Caco-2 (cell line): ENCODE data around the gene VAC14. TPM values are rescaled to one million over a fixed set of nuclear protein-coding genes. Genes with fewer than 3 reads are reported as not detected.

Experiments used
- BruUV-seq: library from RNA; stranded (reverse); fragments of 400-500 nt; replicated peaks from 2 replicates; lab custom pipeline; 2021; lab: Mats Ljungman, UMichigan
- CTCF ChIA-PET: fragments of 300-600 bp; sonication (Branson Sonifier 250); formaldehyde crosslinking; loops from one replicate; lab custom pipeline; 2022; ENCODE audit warnings: antibody characterized with exemption; lab: Charles Lee
- POLR2A ChIA-PET: fragments of 300-600 bp; sonication (Branson Sonifier 250); formaldehyde crosslinking; loops from one replicate; lab custom pipeline; 2022; ENCODE audit warnings: antibody characterized with exemption; lab: Charles Lee
- DNase-seq, 2 experiments: peaks; one replicate each; pipeline versions ENCODE4 v3.0.0 to v3.0.0-alpha.2; 2020 to 2022
- H3K27me3 ChIP-seq: replicated peaks from 2 replicates; pipeline ENCODE4 v1.6.0; 2011; ENCODE audit warnings: low read length; ENCODE audit not compliant: control insufficient read depth, insufficient read depth
- H3K36me3 ChIP-seq: 2 replicates; pipeline ENCODE4 v1.5.1; 2011; ENCODE audit warnings: low read length; ENCODE audit not compliant: control insufficient read depth, insufficient read depth
- H3K4me1 ChIP-seq: fragments of 250-450 bp; sonication (Bioruptor Pico); 2 replicates; pipeline ENCODE4 v1.5.1; 2020; ENCODE audit warnings: mild to moderate bottlenecking
- H3K4me3 ChIP-seq: 2 replicates; pipeline ENCODE4 v1.5.1; 2011; ENCODE audit warnings: low read depth, mild to moderate bottlenecking, control low read depth, low read length
- H3K9me3 ChIP-seq: fragments of 250-450 bp; sonication (Bioruptor Pico); 2 replicates; pipeline ENCODE4 v1.5.1; 2020; ENCODE audit warnings: mild to moderate bottlenecking, moderate library complexity
- H3K27ac Mint-ChIP-seq: one replicate; pipeline ENCODE4 v1.8.0; 2022; ENCODE audit warnings: mixed read lengths; ENCODE audit not compliant: unreplicated experiment
- H3K27me3 Mint-ChIP-seq: one replicate; pipeline ENCODE4 v1.8.0; 2022; ENCODE audit warnings: mixed read lengths; ENCODE audit not compliant: insufficient read depth, unreplicated experiment
- H3K36me3 Mint-ChIP-seq: one replicate; pipeline ENCODE4 v1.8.0; 2022; ENCODE audit warnings: mild to moderate bottlenecking, mixed read lengths; ENCODE audit not compliant: insufficient read depth, unreplicated experiment
- H3K4me1 Mint-ChIP-seq: one replicate; pipeline ENCODE4 v1.8.0; 2022; ENCODE audit warnings: low read depth, mixed read lengths; ENCODE audit not compliant: unreplicated experiment
- H3K4me3 Mint-ChIP-seq: one replicate; pipeline ENCODE4 v1.8.0; 2022; ENCODE audit warnings: mild to moderate bottlenecking, moderate library complexity, mixed read lengths; ENCODE audit not compliant: unreplicated experiment
- H3K9me3 Mint-ChIP-seq: one replicate; pipeline ENCODE4 v1.8.0; 2022; ENCODE audit warnings: mixed read lengths; ENCODE audit not compliant: unreplicated experiment
- intact Hi-C: fragments of 100-400 bp; cut with micrococcal nuclease; formaldehyde crosslinking; loops from one replicate; pipeline ENCODE4 v1.10.0; 2022; ENCODE audit not compliant: unreplicated experiment
- total RNA-seq: library from RNA; stranded (reverse); gene quantifications from 2 replicates; pipeline ENCODE4 v1.2.3, GENCODE V29; 2022
- TF ChIP-seq, protein P1 (sequence below), 2 experiments: fragments of 200-600 bp in 1 of 2; IDR thresholded peaks; 1 replicate in 1 of 2; 2 replicates in 1 of 2; pipeline versions ENCODE4 v1.5.1 to v1.8.0; 2011 to 2022; ENCODE audit warnings: antibody characterized with exemption in 1 of 2, control low read depth in 1 of 2, inconsistent platforms in 1 of 2, low read depth in 1 of 2, low read length in 1 of 2, mild to moderate bottlenecking in 1 of 2, moderate library complexity in 1 of 2; ENCODE audit not compliant: insufficient read depth in 1 of 2, severe bottlenecking in 1 of 2, unreplicated experiment in 1 of 2

Gene VAC14
- total RNA-seq, 1 experiment from 2014 or later = 63.5 TPM

- Mint-ChIP-seq H3K9me3 (no peaks in the 10 kb centered on the region), H3K27me3 (no peaks in the 10 kb centered on the region), H3K27ac (no peak overlapping the region), H3K4me3 (no peak overlapping the region), H3K36me3 (peaks cover 6% of the 10 kb centered on the region), H3K4me1 (peaks cover 5% of the 10 kb centered on the region)
- no peak for DNase-seq
- Histone ChIP-seq H3K27me3 (no peaks in the 10 kb centered on the region), H3K36me3 (no peaks in the 10 kb centered on the region), H3K9me3 (no peaks in the 10 kb centered on the region), H3K4me1 (peaks cover 4% of the 10 kb centered on the region; the same call in 1 of the 2 replicates), H3K4me3 (no peak overlapping the region)
- BruUV-seq = no TSS peak
- TF ChIP-seq, protein P1, sequence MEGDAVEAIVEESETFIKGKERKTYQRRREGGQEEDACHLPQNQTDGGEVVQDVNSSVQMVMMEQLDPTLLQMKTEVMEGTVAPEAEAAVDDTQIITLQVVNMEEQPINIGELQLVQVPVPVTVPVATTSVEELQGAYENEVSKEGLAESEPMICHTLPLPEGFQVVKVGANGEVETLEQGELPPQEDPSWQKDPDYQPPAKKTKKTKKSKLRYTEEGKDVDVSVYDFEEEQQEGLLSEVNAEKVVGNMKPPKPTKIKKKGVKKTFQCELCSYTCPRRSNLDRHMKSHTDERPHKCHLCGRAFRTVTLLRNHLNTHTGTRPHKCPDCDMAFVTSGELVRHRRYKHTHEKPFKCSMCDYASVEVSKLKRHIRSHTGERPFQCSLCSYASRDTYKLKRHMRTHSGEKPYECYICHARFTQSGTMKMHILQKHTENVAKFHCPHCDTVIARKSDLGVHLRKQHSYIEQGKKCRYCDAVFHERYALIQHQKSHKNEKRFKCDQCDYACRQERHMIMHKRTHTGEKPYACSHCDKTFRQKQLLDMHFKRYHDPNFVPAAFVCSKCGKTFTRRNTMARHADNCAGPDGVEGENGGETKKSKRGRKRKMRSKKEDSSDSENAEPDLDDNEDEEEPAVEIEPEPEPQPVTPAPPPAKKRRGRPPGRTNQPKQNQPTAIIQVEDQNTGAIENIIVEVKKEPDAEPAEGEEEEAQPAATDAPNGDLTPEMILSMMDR (IDR thresholded peaks at IDR 0.05; ENCODE audit: insufficient read depth in 1 of 2, low read depth in 1 of 2, low read length in 1 of 2, severe bottlenecking in 1 of 2, unreplicated experiment in 1 of 2) = no peak
- intact Hi-C loops = no loop called here
- CTCF ChIA-PET = no interaction called here
- POLR2A ChIA-PET = no interaction called here
Observed at GRCh38 chr16:70701596-70701995, 99.4 kb downstream of the VAC14 start.

- ChIA-PET CTCF (no interaction called here), POLR2A (no interaction called here)
- TF ChIP-seq, protein P1 (IDR thresholded peaks at IDR 0.05; ENCODE audit: insufficient read depth in 1 of 2, low read depth in 1 of 2, low read length in 1 of 2, severe bottlenecking in 1 of 2, unreplicated experiment in 1 of 2) = no peak
- Mint-ChIP-seq H3K27me3 (no peaks in the 10 kb centered on the region), H3K4me3 (no peak overlapping the region), H3K9me3 (no peaks in the 10 kb centered on the region), H3K4me1 (peaks cover 6% of the 10 kb centered on the region), H3K36me3 (peaks cover 6% of the 10 kb centered on the region), H3K27ac (peak overlapping the region; percentile 60)
- H3K27me3 ChIP-seq = no peaks in the 10 kb centered on the region
- no peaks in the 10 kb centered on the region for H3K9me3 ChIP-seq
- H3K4me1 ChIP-seq = peaks cover 5% of the 10 kb centered on the region
- intact Hi-C loops = no loop called here
- H3K36me3 ChIP-seq = no peaks in the 10 kb centered on the region
- no TSS peak for BruUV-seq
- H3K4me3 ChIP-seq = no peak overlapping the region
- DNase-seq = no peak
Observed at GRCh38 chr16:70701036-70701435, 99.9 kb downstream of the VAC14 start.

- POLR2A ChIA-PET = no interaction called here
- H3K4me1 Mint-ChIP-seq = peaks cover 12% of the 10 kb centered on the region
- H3K27ac Mint-ChIP-seq = peak overlapping the region; percentile 60
Observed at GRCh38 chr16:70700101-70701020, 100.6 kb downstream of the VAC14 start.

More at GRCh38 chr16:70700101-70701020, 100.6 kb downstream of the VAC14 start:
- Mint-ChIP-seq H3K27me3 (no peaks in the 10 kb centered on the region), H3K36me3 (peaks cover 6% of the 10 kb centered on the region), H3K9me3 (no peaks in the 10 kb centered on the region), H3K4me3 (no peak overlapping the region)
- DNase-seq = no peak
- CTCF ChIA-PET = no interaction called here
- Histone ChIP-seq H3K27me3 (no peaks in the 10 kb centered on the region), H3K4me3 (no peak overlapping the region), H3K4me1 (peaks cover 12% of the 10 kb centered on the region), H3K36me3 (no peaks in the 10 kb centered on the region), H3K9me3 (no peaks in the 10 kb centered on the region)
- BruUV-seq = no TSS peak
- TF ChIP-seq, protein P1 (IDR thresholded peaks at IDR 0.05; ENCODE audit: insufficient read depth in 1 of 2, low read depth in 1 of 2, low read length in 1 of 2, severe bottlenecking in 1 of 2, unreplicated experiment in 1 of 2) = no peak
- intact Hi-C loops = no loop called here
